ENCODE measurements around the gene APCDD1L. TPM values are rescaled to one million over a fixed set of nuclear protein-coding genes. Genes with fewer than 3 reads are reported as not detected.
A peak's percentile ranks its signal among the peaks of the same experiment; 100 is the strongest.

Gene APCDD1L
- total and polyA plus RNA-seq, 2 of the 8 experiments (the other 6 are each of a cell fraction or from before 2014, with no cell fraction given) = 0.83 to 3.1 TPM

DNA sequence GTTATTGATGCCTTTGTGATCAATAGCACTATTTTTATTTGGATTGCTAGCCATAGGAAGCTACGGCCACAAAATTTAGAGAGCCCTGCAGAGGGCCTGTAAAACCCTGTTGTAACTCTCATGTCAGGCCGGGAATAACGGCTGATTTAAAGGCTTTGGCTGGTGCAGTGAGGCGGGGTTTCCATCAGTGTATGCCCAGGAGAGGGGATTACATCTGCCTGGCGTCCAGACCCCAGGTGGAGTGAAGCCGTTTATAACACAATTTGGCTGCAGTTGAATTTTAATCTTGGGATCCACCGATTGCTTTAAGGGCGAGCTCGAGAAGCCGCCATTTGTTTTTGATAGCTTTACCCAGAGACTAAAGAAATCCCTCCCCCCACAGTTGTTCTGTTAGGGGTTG, 29.1 kb upstream of the APCDD1L start:
- no peak overlapping the region for H2AK5ac ChIP-seq (ENCODE audit: low read depth, low read length)
- no peaks in the 10 kb centered on the region for H3K23me2 ChIP-seq (ENCODE audit: low read depth, low read length)
- FAIRE-seq (no peak), DNase-seq (ENCODE audit: low read depth in 1 of 2, low spot score in 2 of 2) (peak in 1 of 2 experiments; percentile 20)
- no peak overlapping the region for H3K9ac ChIP-seq (replicated peaks in 1 of 4; ENCODE audit: extremely low read depth in 1 of 4, low read depth in 3 of 4, low read length in 3 of 4)
- no peak overlapping the region for H3K18ac ChIP-seq (ENCODE audit: extremely low read depth, low read length)
- no peak overlapping the region for H2BK5ac ChIP-seq (ENCODE audit: low read depth, low read length)
- H4K20me1 ChIP-seq (replicated peaks in 1 of 2; ENCODE audit: control insufficient read depth in 1 of 2, insufficient read depth in 2 of 2, low read length in 2 of 2) = no peaks in the 10 kb centered on the region
- H3K27ac ChIP-seq (ENCODE audit: low read depth, low read length) = no peak overlapping the region
- no peaks in the 10 kb centered on the region for H3K9me3 ChIP-seq (ENCODE audit: insufficient read depth in 2 of 2, low read depth in 1 of 2, low read length in 1 of 2)
- H2BK12ac ChIP-seq (ENCODE audit: low read depth, low read length) = no peak overlapping the region
- H2BK20ac ChIP-seq (ENCODE audit: low read length) = no peak overlapping the region
- no peaks in the 10 kb centered on the region for H3K79me1 ChIP-seq (ENCODE audit: low read depth, low read length)
- ChIA-PET POLR2A (ENCODE audit: partially characterized antibody) (interaction anchor here (1.7 kb wide), 1 partner anchor 9 kb away, joined by 3 read pairs; no protein-coding TSS in a partner anchor), CTCF (ENCODE audit: partially characterized antibody) (interaction anchor here (0.5 to 1.4 kb wide), 5 partner anchors 9 to 31 kb away, joined by 3 to 4 read pairs (median 3); no protein-coding TSS in a partner anchor)
- no peaks in the 10 kb centered on the region for H3K79me2 ChIP-seq (ENCODE audit: control insufficient read depth in 1 of 2, insufficient read depth in 2 of 2, low read length in 2 of 2)
- H3K4me1 ChIP-seq (replicated peaks in 1 of 4; ENCODE audit: control insufficient read depth in 3 of 4, insufficient read depth in 4 of 4, low read length in 3 of 4) = no peaks in the 10 kb centered on the region; a peak in 1 of 7 replicates
- TF ChIP-seq TAF1 (IDR thresholded peaks at IDR 0.05; ENCODE audit: low read depth, low read length) (no peak), SP4 (IDR thresholded peaks at IDR 0.05; ENCODE audit: low read length) (no peak), MAFK (IDR thresholded peaks at IDR 0.05; ENCODE audit: low read depth, low read length) (no peak), JUND (IDR thresholded peaks at IDR 0.05; ENCODE audit: low read length) (no peak)
- TF ChIP-seq, protein P1, sequence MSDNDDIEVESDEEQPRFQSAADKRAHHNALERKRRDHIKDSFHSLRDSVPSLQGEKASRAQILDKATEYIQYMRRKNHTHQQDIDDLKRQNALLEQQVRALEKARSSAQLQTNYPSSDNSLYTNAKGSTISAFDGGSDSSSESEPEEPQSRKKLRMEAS (IDR thresholded peaks at IDR 0.05) = no peak
- H3K36me3 ChIP-seq (ENCODE audit: control insufficient read depth in 2 of 4, insufficient read depth in 4 of 4, low read length in 3 of 4) = no peaks in the 10 kb centered on the region
- no peak overlapping the region for H3K14ac ChIP-seq (ENCODE audit: insufficient read length)
- no peak overlapping the region for H3K4me2 ChIP-seq (ENCODE audit: insufficient read depth in 1 of 2, low read depth in 2 of 2, low read length in 2 of 2)
- no peak overlapping the region for H3K4me3 ChIP-seq (ENCODE audit: extremely low read depth in 1 of 4, insufficient read depth in 2 of 4, low read depth in 3 of 4, low read length in 4 of 4)
- H3K4ac ChIP-seq (replicated peaks; ENCODE audit: insufficient read length, low read depth, low read length) = no peak overlapping the region
- H2BK15ac ChIP-seq (ENCODE audit: low read length) = no peak overlapping the region
- no peak overlapping the region for H4K5ac ChIP-seq (ENCODE audit: insufficient read length, low read depth, low read length)
- H4K91ac ChIP-seq (replicated peaks; ENCODE audit: insufficient read length, low read length) = no peak overlapping the region
- no peak overlapping the region for H2BK120ac ChIP-seq (replicated peaks; ENCODE audit: low read depth, low read length)
- H3K27me3 ChIP-seq (replicated peaks in 1 of 4; ENCODE audit: control insufficient read depth in 3 of 4, extremely low read depth in 1 of 4, insufficient read depth in 3 of 4, low read length in 3 of 4) = no peaks in the 10 kb centered on the region
- H3K56ac ChIP-seq (replicated peaks; ENCODE audit: insufficient read length, low read depth, low read length) = no peak overlapping the region
- no peak overlapping the region for H4K8ac ChIP-seq (ENCODE audit: extremely low read depth, insufficient read depth, low read length)
- no peak overlapping the region for H2AFZ ChIP-seq (ENCODE audit: low read length)
- 83% methylated on average over 10 of the region's 10 CpGs; no CpG with 5 or more reads in 1 of the 2 experiments for WGBS, 2 experiments (ENCODE audit: extremely low coverage in 1 of 2, insufficient coverage in 1 of 2, insufficient read length in 1 of 2, insufficient replicate concordance in 2 of 2, low coverage in 1 of 2, low lambda C conversion rate in 2 of 2, missing lambda C conversion rate in 1 of 2)
- no peak overlapping the region for H3K23ac ChIP-seq (ENCODE audit: insufficient read length)
